Aorta (tissue), 5 donors: ENCODE data around the gene CASTOR1. TPM values are rescaled to one million over a fixed set of nuclear protein-coding genes. Genes with fewer than 3 reads are reported as not detected.

Source experiments
- ATAC-seq: fragments of 200-7000 bp; cut with Tn5 transposase; one replicate; pipeline ENCODE4 v1.9.1; 2022; ENCODE audit warnings: moderate library complexity; ENCODE audit not compliant: low FRiP score
- DNase-seq, 2 donors: peaks; one replicate each; pipeline ENCODE4 v3.0.0-alpha.2; 2020
- H3K27ac ChIP-seq, 2 donors: one replicate each; pipeline ENCODE4 v1.5.1; 2013; ENCODE audit warnings: low read length in 2 of 2, mild to moderate bottlenecking in 2 of 2, moderate library complexity in 2 of 2, control low read depth in 1 of 2, inconsistent platforms in 1 of 2, low read depth in 1 of 2
- H3K27me3 ChIP-seq, 2 donors: one replicate each; pipeline ENCODE4 v1.6.1; 2013; ENCODE audit warnings: control low read depth in 1 of 2, low read length in 1 of 2, mild to moderate bottlenecking in 1 of 2, moderate library complexity in 1 of 2; ENCODE audit not compliant: insufficient read depth in 2 of 2, control insufficient read depth in 1 of 2
- H3K36me3 ChIP-seq, 2 donors: one replicate each; pipeline ENCODE4 v1.6.1; 2013; ENCODE audit warnings: control low read depth in 1 of 2, low read length in 1 of 2, mild to moderate bottlenecking in 1 of 2; ENCODE audit not compliant: insufficient read depth in 2 of 2, control insufficient read depth in 1 of 2
- H3K4me1 ChIP-seq, 2 donors: one replicate each; pipeline ENCODE4 v1.6.1; 2013; ENCODE audit warnings: low read length in 2 of 2, control low read depth in 1 of 2, mild to moderate bottlenecking in 1 of 2, moderate library complexity in 1 of 2; ENCODE audit not compliant: insufficient read depth in 2 of 2, control insufficient read depth in 1 of 2
- H3K4me3 ChIP-seq, 2 donors: one replicate each; pipeline ENCODE4 v1.5.1; 2013; ENCODE audit warnings: low read length in 2 of 2, control low read depth in 1 of 2, mild to moderate bottlenecking in 1 of 2
- H3K9me3 ChIP-seq: one replicate; pipeline ENCODE4 v1.6.1; 2013; ENCODE audit warnings: mild to moderate bottlenecking, low read length; ENCODE audit not compliant: control insufficient read depth
- WGBS, 2 donors: extraction: QIAGEN DNeasy Blood & Tissue Kit; methylation state at CpG; one replicate each; pipeline ENCODE4 v1.1.7; 2013; 5-methylcytosine and 5-hydroxymethylcytosine counted together
- intact Hi-C, 2 donors: fragments of 100-400 bp; cut with DNase I; formaldehyde crosslinking; loops; one replicate each; pipeline versions ENCODE4 v1.14.2 to v1.15.0; 2022
- polyA plus RNA-seq, 2 donors: library from polyadenylated mRNA; stranded (reverse); fragments of 200-250 nt; gene quantifications; one replicate each; pipeline ENCODE4 v1.2.3, GENCODE V29; 2013
- total RNA-seq, 2 donors: library from RNA; stranded (reverse); fragmentation: NEBNext Ultra II Directional; extraction: Animal tissue kit (Norgen Biotek cat#: 25700); gene quantifications; one replicate each; pipeline ENCODE4 v1.2.1, GENCODE V29; 2021
- donor health status: healthy with polysubstance abuse.
- donor health status: Bipolar disorder and iron deficiency.
- donor health status: DM: no; HTN: no; CAD: no.
- donor health status: DM: no; HTN: no; CAD: no.
- donor health status: DM: yes; HTN: yes; CAD: no.

The CASTOR1 gene
- total and polyA plus RNA-seq, 4 donors = 4.0 to 14.0 (median 13.5) TPM

DNA sequence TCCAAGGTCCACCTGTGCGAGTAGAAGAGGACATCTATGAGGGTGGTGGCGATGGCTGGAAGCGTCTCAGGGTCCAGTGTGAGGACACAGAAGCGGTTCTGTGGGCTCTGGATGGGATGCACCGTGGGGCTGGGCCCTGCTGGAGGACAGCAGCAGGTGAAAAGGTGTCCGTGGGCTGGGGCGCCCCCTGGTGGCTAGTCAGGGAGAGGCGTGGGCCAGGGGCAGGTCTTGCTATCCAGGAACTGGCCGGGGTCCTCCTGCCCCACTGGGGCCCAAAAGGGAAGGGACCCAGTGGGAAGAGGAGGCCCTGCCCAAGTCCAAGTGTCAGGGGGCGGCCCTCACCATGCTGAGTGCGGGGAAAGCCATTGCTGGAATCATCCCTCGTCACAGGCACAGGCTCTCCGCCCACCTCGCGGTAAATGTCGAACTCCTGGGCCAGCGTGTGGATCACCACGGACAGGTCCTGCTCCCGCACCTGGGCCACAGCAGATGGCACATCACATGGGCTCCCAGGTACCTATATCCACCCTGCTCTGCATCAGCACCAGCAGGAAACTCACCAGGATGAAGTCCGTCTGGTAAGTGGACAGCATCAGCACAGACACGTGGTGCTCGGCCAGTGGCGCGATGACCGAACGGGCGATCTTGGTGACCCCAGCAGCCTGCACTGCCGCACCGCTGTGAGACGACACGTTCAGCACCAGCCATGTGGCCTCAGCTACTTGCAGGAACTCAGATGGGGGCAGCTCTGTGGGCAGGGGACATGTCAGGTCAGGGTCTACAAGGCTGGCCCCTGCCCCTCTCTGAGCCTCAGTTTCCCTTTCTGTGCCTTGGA lies 2.3 kb downstream of the CASTOR1 start:
- Histone ChIP-seq H3K27ac (no peak overlapping the region), H3K4me3 (no peak overlapping the region), H3K27me3 (no peaks in the 10 kb centered on the region), H3K4me1 (no peaks in the 10 kb centered on the region), H3K36me3 (peaks cover 0 to 2% of the 10 kb centered on the region in 2 donors), H3K9me3 (no peaks in the 10 kb centered on the region)
- DNase-seq (peak; percentile 83 to 91), ATAC-seq (no peak)
- intact Hi-C loops = loop anchor here (5.0 kb wide), 2 partner anchors 40 to 55 kb away; partner anchors contain the start of gene TBC1D10A (in 1 of the 2)
- 66 to 71% methylated on average over 28 to 31 of the region's 31 CpGs for WGBS, 2 donors

GRCh38 chr22:30286331-30286730 lies 3.0 kb downstream of the CASTOR1 start:
- intact Hi-C loops = loop anchor here (5.0 kb wide), 2 partner anchors 41 to 56 kb away; partner anchors contain the start of gene TBC1D10A (in 1 of the 2)
- ATAC-seq (no peak), DNase-seq (no peak)
- no peaks in the 10 kb centered on the region for H3K9me3 ChIP-seq
- no peaks in the 10 kb centered on the region for H3K27me3 ChIP-seq
- no peaks in the 10 kb centered on the region for H3K4me1 ChIP-seq
- no peak overlapping the region for H3K4me3 ChIP-seq
- 79 to 85% methylated on average over 5 of the region's 5 CpGs for WGBS, 2 donors
- peaks cover 0 to 2% of the 10 kb centered on the region in 2 donors for H3K36me3 ChIP-seq
- H3K27ac ChIP-seq = no peak overlapping the region

- ATAC-seq = no peak
- WGBS, 2 donors = 87 to 90% methylated on average over 8 of the region's 8 CpGs
- Histone ChIP-seq H3K4me1 (no peaks in the 10 kb centered on the region), H3K36me3 (peaks cover 0 to 2% of the 10 kb centered on the region in 2 donors), H3K4me3 (no peak overlapping the region), H3K27me3 (no peaks in the 10 kb centered on the region), H3K9me3 (no peaks in the 10 kb centered on the region), H3K27ac (no peak overlapping the region)
- DNase-seq = no peak
- intact Hi-C loops = loop anchor here (5.0 kb wide), 2 partner anchors 41 to 56 kb away; partner anchors contain the start of gene TBC1D10A (in 1 of the 2)
These were observed 3.5 kb downstream of the CASTOR1 start for GRCh38 chr22:30285846-30286200.

DNA sequence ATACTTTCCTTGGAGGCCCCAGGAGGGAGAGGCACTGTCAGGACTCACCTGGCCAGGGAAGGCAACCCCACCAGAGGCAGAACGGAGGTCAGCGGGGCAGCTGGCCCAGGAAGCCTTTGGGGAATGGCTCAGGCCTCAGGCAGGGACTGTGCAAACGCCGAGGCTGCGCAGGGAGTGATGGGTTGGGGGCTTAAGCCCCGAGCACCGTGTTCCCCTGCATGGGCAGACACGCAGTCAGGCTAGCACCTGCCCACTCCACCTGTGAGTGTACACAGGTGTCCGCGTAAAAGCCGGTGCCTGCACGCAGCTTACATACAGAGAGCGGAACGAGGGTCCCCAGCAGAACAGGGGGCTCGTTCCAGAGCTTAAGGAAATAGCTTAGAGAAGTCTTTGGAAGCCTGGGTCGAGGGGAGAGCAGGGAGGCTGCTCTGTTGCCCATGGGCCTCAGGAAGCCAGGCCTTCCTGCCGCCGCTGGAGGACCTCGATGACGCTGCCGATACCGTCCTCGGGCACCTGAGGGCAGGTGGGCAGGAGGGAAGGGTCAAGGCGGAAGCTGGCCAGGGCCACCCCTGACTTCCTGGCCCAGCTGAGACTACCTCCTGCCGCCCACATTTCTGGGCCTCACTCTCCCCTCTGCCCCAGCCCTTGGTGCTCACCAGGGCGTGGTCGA lies 4.0 kb downstream of the CASTOR1 start:
- Histone ChIP-seq H3K4me1 (no peaks in the 10 kb centered on the region), H3K27ac (no peak overlapping the region), H3K4me3 (no peak overlapping the region), H3K9me3 (no peaks in the 10 kb centered on the region), H3K27me3 (no peaks in the 10 kb centered on the region), H3K36me3 (peaks cover 0 to 2% of the 10 kb centered on the region in 2 donors)
- 89 to 90% methylated on average over 27 of the region's 27 CpGs for WGBS, 2 donors
- DNase-seq = no peak
- intact Hi-C loops = loop anchor here (5.0 kb wide), 2 partner anchors 42 to 57 kb away; partner anchors contain the start of gene TBC1D10A (in 1 of the 2)
- no peak for ATAC-seq

DNA sequence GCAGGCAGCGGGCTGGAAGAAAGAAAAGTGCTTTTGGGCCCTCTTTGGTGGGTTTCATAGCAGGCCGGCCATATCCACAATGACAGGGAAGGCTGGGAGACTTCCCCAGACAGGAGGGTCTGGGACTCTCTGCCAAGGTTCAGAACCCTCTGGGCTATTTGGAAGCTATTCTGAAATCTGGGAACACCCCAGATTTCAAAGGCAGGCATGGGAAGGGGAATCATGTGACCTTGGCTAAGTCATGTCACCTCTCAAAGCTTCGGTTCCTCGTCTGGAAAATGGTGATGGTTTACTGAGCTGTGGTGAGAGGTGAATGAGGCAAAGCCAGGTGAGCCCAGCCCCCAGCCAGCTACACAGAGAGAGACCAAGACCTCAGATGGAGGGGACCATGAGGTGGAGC lies 4.6 kb downstream of the CASTOR1 start:
- H3K36me3 ChIP-seq = peaks cover 0 to 2% of the 10 kb centered on the region in 2 donors
- H3K4me3 ChIP-seq = no peak overlapping the region
- no peak overlapping the region for H3K27ac ChIP-seq
- 93% methylated on average over 4 of the region's 4 CpGs for WGBS, 2 donors
- no peaks in the 10 kb centered on the region for H3K4me1 ChIP-seq
- no peak for DNase-seq
- no peaks in the 10 kb centered on the region for H3K9me3 ChIP-seq
- H3K27me3 ChIP-seq = no peaks in the 10 kb centered on the region
- intact Hi-C loops = loop anchor here (5.0 kb wide), 3 partner anchors 43 to 93 kb away; partner anchors contain the start of gene TBC1D10A (in 1 of the 2)
- ATAC-seq = no peak

GRCh38 chr22:30284172-30284571 lies 5.1 kb downstream of the CASTOR1 start:
- H3K9me3 ChIP-seq = no peaks in the 10 kb centered on the region
- ATAC-seq (no peak), DNase-seq (no peak)
- no peaks in the 10 kb centered on the region for H3K27me3 ChIP-seq
- no peak overlapping the region for H3K4me3 ChIP-seq
- no peaks in the 10 kb centered on the region for H3K4me1 ChIP-seq
- no peak overlapping the region for H3K27ac ChIP-seq
- WGBS, 2 donors = 83 to 84% methylated on average over 9 of the region's 9 CpGs
- peaks cover 0 to 2% of the 10 kb centered on the region in 2 donors for H3K36me3 ChIP-seq
- intact Hi-C loops = loop anchor here in 1 of 2 donors (5.0 kb wide), 1 partner anchor 93 kb away; no protein-coding TSS in a partner anchor

GRCh38 chr22:30283342-30283741 lies 6.0 kb downstream of the CASTOR1 start:
- Histone ChIP-seq H3K27ac (no peak overlapping the region), H3K9me3 (no peaks in the 10 kb centered on the region), H3K4me3 (no peak overlapping the region), H3K27me3 (no peaks in the 10 kb centered on the region), H3K4me1 (no peaks in the 10 kb centered on the region), H3K36me3 (peaks cover 0 to 2% of the 10 kb centered on the region in 2 donors)
- intact Hi-C loops = loop anchor here in 1 of 2 donors (5.0 kb wide), 1 partner anchor 94 kb away; no protein-coding TSS in a partner anchor
- ATAC-seq (no peak), DNase-seq (no peak)
- WGBS, 2 donors = 89 to 95% methylated on average over 4 of the region's 4 CpGs

DNA sequence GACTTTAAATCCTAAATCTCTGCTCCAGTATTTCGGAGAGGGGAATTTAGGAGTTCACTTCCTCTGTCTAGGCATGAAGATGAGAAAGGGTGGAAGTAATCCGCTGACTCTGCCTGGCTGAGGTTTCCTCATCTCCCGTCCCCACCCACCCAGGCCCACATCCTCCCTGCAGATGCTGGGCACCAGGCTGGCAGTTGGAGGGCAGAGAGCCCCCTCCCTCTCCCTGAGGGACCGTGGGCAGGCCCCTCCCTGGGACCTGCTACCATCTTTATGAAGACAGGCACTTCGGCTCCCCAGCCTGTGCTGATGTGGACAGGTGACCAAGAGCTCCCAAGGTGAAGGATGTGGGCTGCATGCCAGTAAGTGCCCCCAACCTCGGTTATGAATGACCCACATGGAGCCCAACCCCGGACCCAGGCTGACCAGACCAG lies 6.7 kb downstream of the CASTOR1 start:
- H3K9me3 ChIP-seq = no peaks in the 10 kb centered on the region
- no peak overlapping the region for H3K4me3 ChIP-seq
- 84 to 92% methylated on average over 7 of the region's 7 CpGs for WGBS, 2 donors
- H3K4me1 ChIP-seq = no peaks in the 10 kb centered on the region
- ATAC-seq (no peak), DNase-seq (no peak)
- H3K36me3 ChIP-seq = peaks cover 0 to 2% of the 10 kb centered on the region in 2 donors
- H3K27me3 ChIP-seq = no peaks in the 10 kb centered on the region
- intact Hi-C loops = loop anchor here in 1 of 2 donors (5.0 kb wide), 1 partner anchor 95 kb away; no protein-coding TSS in a partner anchor
- no peak overlapping the region for H3K27ac ChIP-seq
